GM10266 (cell line): ENCODE measurements around the gene KCNQ2.

ENCODE experiments used
- DNase-seq: peaks from one replicate; pipeline ENCODE4 v3.0.0; 2012; ENCODE audit errors: extremely low spot score
- TF ChIP-seq, protein P1 (sequence below): IDR thresholded peaks from 2 replicates; pipeline ENCODE4 v1.5.1; 2012; ENCODE audit warnings: mild to moderate bottlenecking, low read depth; ENCODE audit not compliant: control insufficient read depth, insufficient read depth; ENCODE audit errors: missing control alignments

Gene KCNQ2

DNA sequence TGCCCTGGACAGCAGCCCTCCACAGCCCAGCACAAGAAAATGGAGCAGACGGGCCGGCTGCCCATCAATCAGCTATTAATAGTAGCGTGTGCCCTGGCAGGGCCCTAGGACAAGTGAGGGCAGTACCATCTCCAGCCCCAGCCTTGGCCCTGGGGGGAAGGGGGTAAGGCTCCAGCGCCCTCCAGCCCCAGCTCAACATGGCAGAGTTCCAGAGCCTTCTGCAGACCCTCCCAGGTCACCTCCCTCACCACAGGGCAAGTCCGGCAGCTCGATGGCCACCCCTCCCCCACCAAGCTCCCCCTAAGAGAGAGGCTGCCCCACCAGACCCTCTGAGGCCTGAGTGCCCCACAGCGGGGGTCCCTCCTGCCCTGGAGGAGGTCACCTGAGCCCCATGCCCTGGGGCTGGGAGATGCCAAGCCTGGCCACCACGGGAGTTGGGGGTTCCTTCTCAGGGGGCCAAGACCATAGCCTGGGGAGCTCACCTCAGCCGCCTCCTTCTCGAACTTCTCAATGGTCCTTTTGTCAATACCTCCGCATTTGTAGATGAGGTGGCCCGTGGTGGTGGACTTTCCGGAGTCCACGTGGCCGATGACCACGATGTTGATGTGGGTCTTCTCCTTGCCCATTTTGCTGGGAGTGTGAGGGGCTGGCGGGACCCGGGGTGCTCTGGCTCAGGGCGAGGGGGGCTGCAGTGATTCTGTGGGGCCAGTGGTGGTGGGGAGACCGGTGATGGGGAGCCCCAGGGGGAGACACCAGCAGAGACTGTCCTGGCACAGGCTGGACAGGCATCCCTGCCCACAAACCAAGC lies 24.9 kb upstream of the KCNQ2 start:
- TF ChIP-seq, protein P1, sequence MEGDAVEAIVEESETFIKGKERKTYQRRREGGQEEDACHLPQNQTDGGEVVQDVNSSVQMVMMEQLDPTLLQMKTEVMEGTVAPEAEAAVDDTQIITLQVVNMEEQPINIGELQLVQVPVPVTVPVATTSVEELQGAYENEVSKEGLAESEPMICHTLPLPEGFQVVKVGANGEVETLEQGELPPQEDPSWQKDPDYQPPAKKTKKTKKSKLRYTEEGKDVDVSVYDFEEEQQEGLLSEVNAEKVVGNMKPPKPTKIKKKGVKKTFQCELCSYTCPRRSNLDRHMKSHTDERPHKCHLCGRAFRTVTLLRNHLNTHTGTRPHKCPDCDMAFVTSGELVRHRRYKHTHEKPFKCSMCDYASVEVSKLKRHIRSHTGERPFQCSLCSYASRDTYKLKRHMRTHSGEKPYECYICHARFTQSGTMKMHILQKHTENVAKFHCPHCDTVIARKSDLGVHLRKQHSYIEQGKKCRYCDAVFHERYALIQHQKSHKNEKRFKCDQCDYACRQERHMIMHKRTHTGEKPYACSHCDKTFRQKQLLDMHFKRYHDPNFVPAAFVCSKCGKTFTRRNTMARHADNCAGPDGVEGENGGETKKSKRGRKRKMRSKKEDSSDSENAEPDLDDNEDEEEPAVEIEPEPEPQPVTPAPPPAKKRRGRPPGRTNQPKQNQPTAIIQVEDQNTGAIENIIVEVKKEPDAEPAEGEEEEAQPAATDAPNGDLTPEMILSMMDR = no peak
- no peak for DNase-seq

DNA sequence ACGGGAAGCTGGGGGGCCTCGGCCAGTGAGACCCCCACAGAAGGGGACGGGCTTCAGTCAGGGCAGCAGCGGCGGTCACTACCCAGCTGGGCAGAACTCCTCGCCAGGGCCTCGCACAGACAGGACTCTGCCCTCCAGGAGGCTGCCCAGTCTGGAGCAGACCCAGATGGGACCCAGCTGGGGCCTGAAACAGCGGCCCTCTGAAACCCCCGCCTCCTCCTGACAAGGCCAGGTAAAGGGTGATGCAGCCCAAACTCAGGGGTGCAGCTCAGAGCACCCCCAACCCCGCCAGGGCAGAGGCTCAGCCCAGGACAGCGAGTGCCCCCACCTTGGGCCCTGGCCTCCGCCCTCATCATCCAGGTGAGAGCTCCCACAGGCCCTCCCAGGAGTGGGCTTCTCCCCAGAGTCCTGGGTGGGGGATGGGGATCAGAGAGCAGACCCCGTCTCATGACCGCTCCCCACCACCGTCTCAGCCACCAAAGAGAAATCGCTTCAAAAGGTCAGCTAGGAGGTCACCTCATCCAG lies 24.2 kb upstream of the KCNQ2 start:
- TF ChIP-seq, protein P1 = no peak
- no peak for DNase-seq

DNA sequence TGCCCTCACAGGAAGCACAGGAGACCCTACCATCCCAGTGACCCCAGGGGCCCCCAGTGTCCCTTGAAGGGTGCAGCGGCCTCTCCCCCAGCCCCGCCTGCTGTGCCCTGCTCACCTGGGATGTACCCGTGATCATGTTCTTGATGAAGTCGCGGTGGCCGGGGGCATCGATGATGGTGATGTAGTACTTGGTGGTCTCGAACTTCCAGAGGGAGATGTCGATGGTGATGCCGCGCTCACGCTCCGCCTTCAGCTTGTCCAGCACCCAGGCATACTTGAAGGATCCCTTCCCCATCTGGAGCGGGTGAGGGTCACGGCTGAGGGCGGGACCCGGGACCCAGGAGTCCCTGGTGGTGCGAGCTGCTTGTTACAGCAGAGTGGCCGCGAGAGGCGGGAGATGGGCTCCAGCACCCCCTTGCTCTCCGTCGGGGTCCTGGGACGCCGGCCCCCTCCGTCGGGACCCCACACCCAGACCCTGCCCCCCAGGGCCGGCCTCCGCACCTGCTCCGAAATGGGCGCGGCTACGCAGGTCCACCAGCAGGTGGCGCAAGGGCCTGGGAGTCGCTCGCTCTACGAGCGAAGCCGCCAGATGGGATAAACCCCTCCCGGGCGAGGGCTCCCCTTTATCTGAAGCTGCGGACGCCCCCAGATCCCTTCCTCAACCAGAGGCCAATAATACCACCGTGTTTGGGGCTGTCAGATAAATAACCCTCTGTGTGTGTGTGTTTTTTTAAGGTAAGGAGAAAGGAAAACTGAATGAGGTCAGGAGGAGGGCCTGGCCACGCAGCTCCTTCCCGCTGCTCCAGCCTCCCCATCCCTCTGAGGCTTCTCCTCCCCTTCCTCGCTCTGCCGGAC lies 23.5 kb upstream of the KCNQ2 start:
- DNase-seq = peak; percentile 92
- TF ChIP-seq, protein P1 = peak; percentile 95

DNA sequence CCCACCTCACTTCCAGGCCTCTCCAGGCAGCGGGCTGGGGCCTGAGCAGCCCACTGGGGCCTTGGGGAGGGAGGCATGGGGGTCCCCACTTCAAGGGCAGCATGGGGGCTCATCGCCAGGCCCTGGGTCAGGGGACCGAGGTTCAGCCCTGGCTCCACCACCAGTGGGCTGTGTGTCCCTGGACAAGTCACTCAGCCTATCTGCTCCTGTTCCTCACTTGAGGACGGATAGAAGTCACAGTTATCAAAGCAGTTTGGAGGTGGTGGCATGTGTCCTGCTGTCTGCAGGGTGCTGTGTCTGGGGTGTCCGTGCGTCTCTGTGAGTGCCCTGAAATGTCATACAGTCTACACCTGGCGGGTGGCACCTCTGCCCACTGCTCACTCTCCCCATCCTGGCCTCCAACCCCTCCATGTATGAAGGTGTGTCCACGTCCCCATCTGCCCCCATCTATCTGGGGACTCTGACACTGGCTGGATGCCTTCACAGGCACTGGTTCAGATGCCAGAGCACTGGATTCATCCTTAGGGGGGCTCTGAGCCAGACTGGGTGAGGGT lies 22.8 kb upstream of the KCNQ2 start:
- TF ChIP-seq, protein P1 = no peak
- no peak for DNase-seq

DNA sequence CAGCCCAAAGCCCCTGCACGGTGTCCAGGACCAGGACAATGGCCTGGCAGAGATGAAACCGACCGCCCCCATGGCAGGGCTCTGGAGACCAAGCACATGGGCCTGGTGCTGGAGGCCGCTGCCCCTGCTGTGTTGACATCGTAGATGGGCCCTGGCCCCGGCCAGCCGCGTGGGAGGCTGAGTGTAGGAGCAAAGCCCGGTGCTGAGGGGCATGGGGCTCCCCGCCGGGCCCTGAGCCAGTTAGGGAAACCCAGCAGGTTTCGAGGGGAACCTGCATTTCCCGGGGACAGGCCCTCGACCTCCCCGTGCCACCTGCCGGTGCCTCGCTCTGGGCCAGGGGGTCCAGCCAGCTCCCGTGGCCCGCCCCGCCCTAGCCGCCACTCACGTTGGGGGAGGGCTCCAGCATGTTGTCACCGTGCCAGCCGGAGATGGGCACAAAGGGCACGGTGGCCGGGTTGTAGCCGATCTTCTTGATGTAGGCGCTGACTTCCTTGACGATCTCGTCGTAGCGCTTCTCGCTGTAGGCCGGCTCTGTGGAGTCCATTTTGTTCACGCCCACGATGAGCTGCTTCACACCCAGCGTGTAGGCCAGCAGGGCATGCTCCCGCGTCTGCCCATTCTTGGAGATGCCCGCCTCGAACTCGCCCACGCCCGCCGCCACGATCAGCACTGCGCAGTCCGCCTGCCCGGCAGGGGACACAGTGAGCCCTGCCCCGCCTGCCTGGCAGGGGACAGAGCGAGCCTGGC lies 22.1 kb upstream of the KCNQ2 start:
- TF ChIP-seq, protein P1 = no peak
- no peak for DNase-seq

DNA sequence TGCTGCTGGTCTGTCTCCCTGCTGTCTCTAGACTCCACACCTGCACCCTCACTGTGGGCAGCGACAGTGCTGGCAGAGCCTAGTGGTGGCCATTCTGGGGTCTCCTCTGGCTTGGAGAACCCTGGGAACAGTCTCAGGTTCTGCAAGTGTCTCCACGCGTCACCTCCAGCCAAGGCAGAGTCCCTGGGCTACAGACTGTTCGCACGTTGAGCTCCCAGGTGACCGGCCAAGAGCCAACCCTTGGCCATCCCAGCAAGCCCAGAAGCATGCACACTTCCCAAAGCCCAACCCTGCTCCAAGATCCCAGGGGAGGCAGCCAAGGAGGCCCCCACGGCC lies 21.6 kb upstream of the KCNQ2 start:
- DNase-seq = no peak
- TF ChIP-seq, protein P1 = no peak
